NCI-H1105 (cell line): ENCODE measurements around the gene ADARB1.

ENCODE experiments used
- DNase-seq: peaks from one replicate; lab custom pipeline; 2025; lab: John Stamatoyannopoulos, UW

ADARB1 gene

DNA sequence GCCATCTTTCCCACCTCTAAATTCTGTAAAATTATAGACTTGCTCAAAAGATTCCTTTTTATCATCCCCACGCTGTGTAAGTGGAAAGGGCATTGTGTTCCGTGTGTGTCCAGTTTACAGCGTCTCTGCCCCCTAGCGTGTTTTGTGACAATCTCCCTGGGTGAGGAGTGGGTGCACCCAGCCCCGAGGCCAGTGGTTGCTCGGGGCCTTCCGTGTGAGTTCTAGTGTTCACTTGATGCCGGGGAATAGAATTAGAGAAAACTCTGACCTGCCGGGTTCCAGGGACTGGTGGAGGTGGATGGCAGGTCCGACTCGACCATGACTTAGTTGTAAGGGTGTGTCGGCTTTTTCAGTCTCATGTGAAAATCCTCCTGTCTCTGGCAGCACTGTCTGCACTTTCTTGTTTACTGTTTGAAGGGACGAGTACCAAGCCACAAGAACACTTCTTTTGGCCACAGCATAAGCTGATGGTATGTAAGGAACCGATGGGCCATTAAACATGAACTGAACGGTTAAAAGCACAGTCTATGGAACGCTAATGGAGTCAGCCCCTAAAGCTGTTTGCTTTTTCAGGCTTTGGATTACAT, 151.5 kb downstream of the ADARB1 start:
- DNase-seq, result no peak

GRCh38 chr21:45226540-45227326, 152.4 kb downstream of the ADARB1 start:
- DNase-seq, result no peak

- DNase-seq, result no peak
Measured at GRCh38 chr21:45227735-45228134, 153.4 kb downstream of the ADARB1 start.

DNA sequence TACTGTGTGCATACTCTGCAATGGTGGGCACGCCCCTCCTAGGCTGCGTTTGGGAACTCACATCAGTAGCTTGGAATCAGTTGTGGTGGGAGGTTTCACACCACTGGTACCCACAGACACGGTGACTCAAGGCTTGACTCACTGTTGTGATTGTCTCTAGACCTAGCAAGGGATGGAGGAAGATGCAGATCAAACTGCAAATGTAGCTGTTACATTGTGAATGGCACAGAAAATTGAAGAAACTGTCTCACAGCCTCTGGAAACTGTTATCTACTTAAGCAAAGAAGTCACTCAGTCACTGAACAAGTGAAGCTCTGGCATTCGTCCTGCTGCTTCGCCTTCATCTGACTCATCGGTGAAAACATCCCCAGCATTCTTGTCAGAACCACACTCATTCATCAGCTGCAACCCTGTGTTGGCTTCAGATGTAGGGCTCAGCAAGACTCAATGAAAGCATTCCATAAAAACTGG, 153.8 kb downstream of the ADARB1 start:
- no peak for DNase-seq

DNA sequence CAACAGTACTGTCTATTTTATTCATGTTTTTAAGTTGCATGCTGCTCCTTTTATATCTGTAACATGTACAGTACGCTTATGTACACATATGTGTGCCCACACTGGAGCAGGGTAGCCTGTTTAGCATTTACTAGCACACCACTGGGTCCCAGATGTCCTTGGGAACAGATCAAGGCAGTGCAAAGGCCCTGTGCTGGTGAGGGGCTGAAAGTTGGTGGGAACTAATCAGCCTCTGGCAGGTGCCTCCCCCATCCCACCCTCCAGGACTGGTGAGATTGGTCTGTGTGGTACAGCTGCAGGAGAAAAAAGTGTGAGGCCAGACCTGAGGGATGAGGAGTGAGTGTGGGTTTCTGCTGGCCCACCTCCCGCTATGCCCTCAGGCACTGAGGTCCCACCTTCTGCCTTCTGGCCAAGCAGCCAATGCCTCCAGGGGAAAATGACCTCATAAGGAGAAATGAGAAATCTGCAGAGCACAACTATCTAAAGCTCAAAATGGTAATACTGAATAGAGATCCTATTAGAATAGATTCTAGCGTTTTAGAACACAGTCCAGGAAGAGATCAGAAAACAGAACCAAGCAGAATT, 154.4 kb downstream of the ADARB1 start:
- DNase-seq, result no peak

DNA sequence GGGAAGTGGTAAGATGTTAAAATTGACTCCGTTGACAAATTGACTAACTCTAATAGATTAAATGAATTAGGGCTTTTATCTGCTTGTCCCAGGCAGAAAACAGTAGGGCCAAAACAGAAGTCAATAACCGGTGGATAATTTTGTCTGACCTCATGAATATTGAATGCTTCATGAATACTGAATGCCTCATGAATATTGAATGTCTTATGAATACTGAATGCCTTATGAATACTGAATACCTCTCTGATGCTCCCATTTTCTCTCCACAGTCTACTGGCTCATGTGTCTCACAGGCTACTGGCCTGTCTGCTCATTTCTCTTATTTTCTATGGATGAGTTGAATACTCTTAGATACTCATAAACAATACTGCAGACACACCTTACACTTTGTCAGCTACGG, 157.3 kb downstream of the ADARB1 start:
- no peak for DNase-seq

GRCh38 chr21:45234127-45234526, 159.7 kb downstream of the ADARB1 start:
- DNase-seq, result no peak

DNA sequence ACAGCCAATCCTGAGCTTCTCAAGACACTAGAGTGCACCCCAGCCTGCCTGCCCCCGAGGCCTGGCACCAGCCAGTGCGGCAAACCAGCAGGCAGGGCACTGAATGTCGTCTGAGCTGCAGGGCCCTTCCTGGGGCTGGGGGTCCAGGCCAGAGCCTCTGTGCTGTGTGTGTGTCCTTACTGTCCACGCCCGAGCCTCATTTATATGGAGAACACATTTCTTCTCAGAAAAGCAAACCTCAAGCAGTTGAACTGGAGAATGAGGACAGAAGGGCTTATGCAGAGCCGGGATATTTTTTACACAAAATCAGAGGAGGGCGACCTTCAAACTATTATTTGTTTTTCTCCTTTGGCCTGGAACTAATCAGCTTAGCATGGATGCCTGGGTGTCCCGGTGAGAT, 160.6 kb downstream of the ADARB1 start:
- DNase-seq, result no peak

DNA sequence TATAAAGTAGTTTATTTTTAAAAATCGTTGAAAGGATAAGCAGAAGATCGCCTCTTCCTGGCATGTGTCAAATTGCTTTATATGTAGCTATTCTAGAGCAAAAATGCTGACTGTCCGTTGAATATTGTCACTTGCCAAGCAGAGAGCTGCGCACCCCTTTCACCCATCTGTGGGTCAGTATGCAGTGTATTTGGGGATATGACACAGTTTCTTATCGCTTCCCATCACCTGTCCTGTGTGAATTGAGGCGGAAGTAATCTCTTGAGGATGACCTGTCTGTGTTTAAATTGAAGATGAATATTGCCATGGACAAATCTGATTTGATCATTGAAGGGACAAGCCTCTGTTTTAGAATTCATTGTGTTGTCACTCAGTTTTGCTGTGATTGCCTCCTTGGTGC, 161.1 kb downstream of the ADARB1 start:
- DNase-seq, result no peak

- no peak for DNase-seq
Measured at GRCh38 chr21:45236481-45236880, 162.1 kb downstream of the ADARB1 start.

GRCh38 chr21:45237401-45237800, 163.0 kb downstream of the ADARB1 start:
- no peak for DNase-seq

DNA sequence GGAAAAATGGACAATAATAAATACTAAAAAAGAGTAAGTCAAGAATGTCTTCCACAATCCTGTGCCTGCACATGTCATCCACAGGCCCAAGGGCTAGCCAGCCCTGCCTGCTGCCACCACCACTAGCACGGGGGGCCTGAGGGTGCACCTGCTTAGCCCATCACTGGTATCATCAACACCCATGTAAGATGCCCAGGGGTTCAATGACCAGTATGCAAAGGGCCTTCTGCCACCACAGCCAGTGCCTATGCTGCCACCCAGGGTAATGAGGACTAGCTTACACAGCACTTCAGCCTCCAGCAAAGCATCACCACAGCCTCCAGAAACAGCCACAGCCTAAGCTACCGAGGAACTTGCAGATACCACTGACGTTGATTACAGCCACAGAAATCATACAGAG, 167.0 kb downstream of the ADARB1 start:
- DNase-seq, result no peak

DNA sequence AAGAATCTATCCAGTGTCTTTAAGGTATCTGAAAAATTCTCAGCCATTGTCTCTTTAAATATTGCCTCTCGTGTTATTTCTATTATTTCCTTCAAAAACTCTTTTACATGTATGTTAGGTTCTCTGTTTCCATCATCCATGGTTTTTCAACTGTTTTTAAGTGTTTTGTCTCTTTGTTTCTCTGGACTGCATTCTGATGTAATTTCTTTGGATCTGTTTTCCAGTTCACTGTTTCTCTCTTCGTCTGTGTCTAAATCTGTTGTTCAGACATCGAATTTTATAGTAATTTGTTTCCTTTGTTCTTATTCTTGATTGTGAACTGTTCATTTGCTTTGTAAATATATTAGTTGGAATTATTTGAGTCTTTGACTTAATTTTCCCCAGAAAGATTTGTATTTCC, 169.2 kb downstream of the ADARB1 start:
- no peak for DNase-seq

GRCh38 chr21:45244799-45245340, 170.5 kb downstream of the ADARB1 start:
- DNase-seq, result no peak

DNA sequence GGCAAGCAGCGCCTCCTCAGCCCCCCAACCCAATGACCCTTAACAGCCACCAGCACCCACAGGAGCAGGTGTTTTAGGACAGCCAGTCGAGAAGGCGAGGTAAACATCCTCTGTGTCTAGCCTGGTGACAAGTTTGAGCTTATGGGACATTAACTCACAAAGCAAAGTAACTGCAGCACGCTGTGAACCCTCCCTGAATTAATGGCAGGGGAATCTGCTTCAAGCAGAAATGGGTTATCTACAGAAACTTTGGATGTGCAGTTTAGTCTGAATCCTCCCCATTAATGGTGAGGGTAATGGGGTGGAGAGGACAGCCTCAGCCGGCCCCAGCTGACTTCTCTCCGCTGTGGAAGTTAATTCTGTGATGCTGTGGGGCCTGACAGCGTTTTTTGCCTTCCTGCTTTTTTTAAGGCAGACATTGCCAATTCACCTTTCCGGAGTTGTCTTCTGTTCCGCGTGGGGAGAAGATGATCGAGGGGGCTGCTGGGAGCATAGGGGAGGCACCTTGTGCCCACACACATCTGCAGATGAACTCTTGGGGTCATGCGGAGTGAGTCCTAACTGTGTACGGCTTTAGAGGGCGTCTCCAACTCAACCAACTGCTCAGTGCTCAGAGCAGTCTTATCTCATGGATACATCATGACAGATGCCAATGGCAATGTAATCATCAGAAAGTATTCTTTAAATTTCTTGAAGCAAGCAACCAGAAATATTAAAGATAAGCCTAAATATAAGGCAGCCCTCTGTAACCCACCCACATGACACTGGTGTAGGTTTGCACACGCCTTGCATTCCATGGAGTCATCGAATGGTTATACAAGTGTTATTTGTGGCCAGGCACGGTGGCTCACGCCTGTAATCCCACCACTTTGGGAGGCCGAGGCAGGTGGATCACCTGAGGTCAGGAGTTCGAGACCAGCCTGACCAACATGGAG, 172.3 kb downstream of the ADARB1 start:
- no peak for DNase-seq

DNA sequence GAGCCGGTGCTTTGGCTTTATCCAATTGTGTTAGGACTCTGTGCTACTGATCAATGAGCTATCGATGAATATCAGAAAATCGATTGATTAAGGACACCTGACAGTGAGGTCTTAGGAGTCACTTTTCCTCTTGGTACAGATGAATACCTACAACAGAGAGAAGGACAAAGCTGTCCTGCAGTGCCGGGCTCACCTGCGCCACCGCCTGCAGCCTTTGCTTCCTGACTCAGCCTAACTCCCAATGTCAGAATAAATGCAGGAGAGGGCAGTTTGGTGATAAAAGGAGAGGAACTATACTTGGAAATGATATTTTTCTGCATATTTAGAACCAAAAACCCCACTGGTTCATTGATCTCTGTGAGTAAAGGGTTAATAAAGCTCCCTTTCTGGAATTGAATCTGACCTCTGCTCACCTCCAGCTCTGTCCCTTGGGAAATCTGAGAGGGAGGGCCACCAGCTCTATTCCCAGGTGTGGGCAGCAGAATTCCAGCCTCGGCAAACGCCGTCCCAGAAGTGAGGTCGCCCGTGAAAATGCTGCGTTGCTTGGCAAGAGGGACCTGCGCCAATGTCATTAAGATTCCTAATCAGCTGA, 174.0 kb downstream of the ADARB1 start:
- no peak for DNase-seq

GRCh38 chr21:45248893-45249381, 174.6 kb downstream of the ADARB1 start:
- DNase-seq, result peak; percentile 60

DNA sequence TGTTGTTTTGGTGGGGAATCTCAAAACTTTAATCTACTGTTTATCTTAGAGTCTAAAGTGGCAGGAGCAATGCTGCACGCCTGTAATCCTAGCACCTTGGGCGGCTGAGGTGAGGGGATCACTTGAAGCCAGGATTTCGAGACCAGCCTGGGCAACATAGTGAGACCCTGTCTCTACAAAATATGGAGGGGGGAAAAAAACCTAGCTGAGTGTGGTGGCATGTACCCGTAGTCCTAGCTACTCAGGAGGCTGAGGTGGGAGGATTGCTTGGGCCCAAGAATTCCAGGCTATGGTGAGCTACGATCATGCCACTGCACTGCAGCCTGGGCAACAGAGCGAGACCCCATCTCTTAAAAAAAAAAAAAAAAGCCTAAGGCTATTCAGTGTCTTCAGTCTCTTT, 175.2 kb downstream of the ADARB1 start:
- DNase-seq, result no peak

DNA sequence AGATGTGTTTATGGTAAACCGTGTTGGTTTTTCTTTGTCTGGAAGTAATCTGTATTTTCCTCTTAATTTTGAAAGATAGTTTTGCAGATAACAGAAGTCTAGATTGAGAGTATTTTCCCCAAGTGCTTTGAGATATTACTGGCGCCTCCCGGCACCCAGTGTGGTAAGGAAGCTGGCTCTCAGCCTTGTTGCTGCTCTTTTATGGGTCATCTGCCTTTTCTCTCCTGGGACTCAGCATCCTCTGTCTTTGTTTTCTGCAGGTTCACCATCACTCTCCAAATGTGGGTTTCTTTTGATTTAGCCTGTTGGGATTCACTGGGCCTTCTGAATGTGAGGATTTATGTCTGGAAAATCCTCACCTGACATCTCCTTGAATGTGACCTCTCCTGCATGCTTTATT, 175.9 kb downstream of the ADARB1 start:
- no peak for DNase-seq

DNA sequence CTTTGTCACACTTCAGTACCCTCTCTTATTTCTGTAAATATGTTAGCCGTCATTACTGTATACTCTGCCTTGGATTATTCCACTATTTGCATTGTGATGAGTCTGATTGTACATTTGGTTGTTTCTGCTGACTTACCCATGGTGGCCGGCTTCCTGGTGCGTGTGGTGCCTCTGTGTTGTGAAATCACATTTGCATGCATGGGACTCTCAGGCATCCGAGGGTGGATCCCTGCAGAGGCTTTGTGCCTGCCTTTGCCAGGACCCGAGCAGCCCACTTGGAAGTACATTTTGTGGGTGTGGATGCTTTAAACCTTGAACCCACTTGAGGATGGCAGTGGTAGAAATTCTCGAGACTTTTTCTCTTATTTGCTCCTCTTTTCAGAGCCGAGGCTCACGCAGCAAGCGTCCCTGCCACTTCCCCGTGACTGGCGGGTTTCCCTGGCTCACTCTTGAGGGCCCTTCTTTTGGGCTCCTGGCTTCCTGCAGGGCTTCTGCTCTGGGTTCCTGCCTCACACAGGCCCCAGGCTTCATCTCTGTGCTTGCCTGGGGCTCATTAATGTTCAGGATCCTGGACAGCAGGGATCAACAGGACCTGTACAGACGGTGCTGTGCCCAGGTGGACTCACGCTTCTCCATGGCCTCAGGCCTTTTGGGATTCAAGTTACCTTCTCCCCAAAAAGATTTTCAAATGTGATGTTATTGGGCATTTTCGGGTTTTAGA, 176.7 kb downstream of the ADARB1 start:
- DNase-seq, result no peak
